GM23248 (cell line): ENCODE data around the gene CAPN6. TPM values are rescaled to one million over a fixed set of nuclear protein-coding genes. Genes with fewer than 3 reads are reported as not detected.

Experiments
- DNase-seq: peaks from one replicate; pipeline ENCODE4 v3.0.0-alpha.2; 2015
- H2AFZ ChIP-seq: fragments of 200-600 bp; sonication (generic); 2 replicates; pipeline ENCODE4 v1.6.1; 2016; ENCODE audit warnings: antibody characterized with exemption
- H3F3A ChIP-seq: fragments of 200-600 bp; sonication (generic); 2 replicates; pipeline ENCODE4 v1.6.1; 2016; ENCODE audit warnings: mild to moderate bottlenecking, antibody characterized with exemption, mixed run types; ENCODE audit not compliant: insufficient read depth
- H3K27ac ChIP-seq: fragments of 200-600 bp; sonication (generic); 2 replicates; pipeline ENCODE4 v1.5.1; 2016; ENCODE audit warnings: mild to moderate bottlenecking
- H3K27me3 ChIP-seq: fragments of 200-600 bp; sonication (generic); replicated peaks from 2 replicates; pipeline ENCODE4 v1.6.1; 2016; ENCODE audit warnings: mild to moderate bottlenecking; ENCODE audit not compliant: insufficient read depth
- H3K36me3 ChIP-seq: fragments of 200-600 bp; sonication (generic); 2 replicates; pipeline ENCODE4 v1.6.1; 2016; ENCODE audit warnings: low read depth, mild to moderate bottlenecking
- H3K4me1 ChIP-seq: fragments of 200-600 bp; sonication (generic); 2 replicates; pipeline ENCODE4 v1.6.1; 2016; ENCODE audit warnings: mild to moderate bottlenecking; ENCODE audit not compliant: insufficient read depth
- H3K4me2 ChIP-seq: fragments of 200-600 bp; sonication (generic); one replicate; pipeline ENCODE4 v1.6.1; 2016; ENCODE audit warnings: mild to moderate bottlenecking; ENCODE audit not compliant: unreplicated experiment
- H3K4me3 ChIP-seq: fragments of 200-600 bp; sonication (generic); 2 replicates; pipeline ENCODE4 v1.5.1; 2016; ENCODE audit warnings: mild to moderate bottlenecking
- H3K79me2 ChIP-seq: fragments of 200-600 bp; sonication (generic); 2 replicates; pipeline ENCODE4 v1.6.1; 2016; ENCODE audit warnings: mild to moderate bottlenecking; ENCODE audit not compliant: insufficient read depth
- H3K9ac ChIP-seq: fragments of 200-600 bp; sonication (generic); 2 replicates; pipeline ENCODE4 v1.6.1; 2016; ENCODE audit warnings: mild to moderate bottlenecking
- H3K9me2 ChIP-seq: fragments of 200-600 bp; sonication (generic); 2 replicates; pipeline ENCODE4 v1.6.1; 2016; ENCODE audit warnings: mixed run types, mild to moderate bottlenecking, moderate library complexity; ENCODE audit not compliant: insufficient read depth
- H3K9me3 ChIP-seq: fragments of 200-600 bp; sonication (generic); one replicate; pipeline ENCODE4 v1.6.1; 2017; ENCODE audit warnings: low read depth
- H4K20me1 ChIP-seq: fragments of 200-600 bp; sonication (generic); 2 replicates; pipeline ENCODE4 v1.6.0; 2016; ENCODE audit not compliant: insufficient read depth
- EZH2 ChIP-seq: fragments of 200-600 bp; sonication (generic); IDR thresholded peaks from 2 replicates; pipeline ENCODE4 v1.6.1; 2018; ENCODE audit warnings: antibody characterized with exemption, mild to moderate bottlenecking; ENCODE audit not compliant: insufficient read depth, poor library complexity, severe bottlenecking
- EZH2phosphoT487 ChIP-seq: fragments of 200-600 bp; sonication (generic); IDR thresholded peaks from 2 replicates; pipeline ENCODE4 v1.6.1; 2018; ENCODE audit warnings: antibody characterized with exemption, moderate library complexity, mild to moderate bottlenecking, low read depth; ENCODE audit not compliant: insufficient read depth
- WGBS, 2 experiments: methylation state at CpG; one replicate each; pipeline ENCODE4 v1.1.6; 2015 to 2017; ENCODE audit warnings: low lambda C conversion rate in 2 of 2, low coverage in 1 of 2; ENCODE audit errors: missing lambda C conversion rate in 2 of 2; 5-methylcytosine and 5-hydroxymethylcytosine counted together
- in situ Hi-C: fragments of 300-500 bp; cut with MboI; formaldehyde crosslinking; loops from 2 replicates; pipeline ENCODE4 v1.15.0; 2020
- polyA plus RNA-seq: library from polyadenylated mRNA; unstranded; fragments of >200 nt; fragmentation: Nextera tagmentation; extraction: Ambion mirVana; gene quantifications from 2 replicates; pipeline ENCODE4 v1.2.1, GENCODE V29; 2016
- total RNA-seq: library from RNA; depleted of rRNA; stranded (reverse); fragments of >200 nt; shearing (Covaris generic); gene quantifications from 2 replicates; pipeline ENCODE4 v1.2.3, GENCODE V29; 2014

Gene CAPN6
- total and polyA plus RNA-seq, 2 experiments from 2014 or later, result not detected

DNA sequence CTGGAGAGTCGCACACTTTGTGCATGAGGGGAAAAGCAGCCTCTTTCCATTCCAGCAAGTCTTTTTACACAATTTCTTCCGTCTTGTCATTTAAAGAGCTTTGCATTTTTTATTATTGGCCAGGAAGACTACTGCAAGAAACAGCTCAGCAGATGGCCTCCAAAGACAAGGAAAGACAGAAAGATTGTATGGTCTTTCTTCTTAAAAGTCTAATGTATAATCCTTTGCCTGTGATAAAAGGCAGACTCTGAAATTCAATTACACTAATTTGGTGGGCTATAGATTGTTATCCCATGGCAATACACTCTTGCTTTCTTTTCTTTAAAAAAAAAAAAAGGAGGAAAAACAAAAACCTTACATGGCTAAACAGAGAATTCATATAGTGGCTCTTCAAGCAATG, 5.9 kb downstream of the CAPN6 start:
- Histone ChIP-seq H3K27me3 (no peaks in the 10 kb centered on the region), H3K9me2 (no peaks in the 10 kb centered on the region)
- in situ Hi-C loops, result no loop called here

DNA sequence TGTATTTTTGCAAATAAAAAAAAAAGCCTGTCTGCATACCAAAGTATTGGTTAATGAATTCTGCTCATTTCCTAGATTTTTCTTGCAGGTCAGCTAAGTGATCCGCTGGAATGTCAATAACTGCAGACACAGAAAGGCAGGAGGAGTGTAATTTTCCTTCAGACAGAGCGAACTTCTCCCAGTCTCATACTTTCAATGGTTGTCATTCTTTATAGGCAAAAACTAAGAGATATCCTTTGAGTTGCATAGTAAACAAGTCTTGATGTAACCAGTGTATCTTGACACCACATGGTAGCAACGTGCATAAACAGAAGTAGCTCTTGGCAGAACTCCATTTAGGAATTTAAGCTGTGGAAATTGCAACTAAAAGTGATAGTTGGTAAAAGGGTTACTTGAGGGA, 8.2 kb downstream of the CAPN6 start:
- H3K4me1 ChIP-seq, result no peaks in the 10 kb centered on the region
- in situ Hi-C loops, result no loop called here
- DNase-seq, result no peak
- no peak overlapping the region for H3K4me3 ChIP-seq
- no peaks in the 10 kb centered on the region for H3F3A ChIP-seq
- H3K9me3 ChIP-seq, result no peaks in the 10 kb centered on the region
- H3K9me2 ChIP-seq, result no peaks in the 10 kb centered on the region
- H3K36me3 ChIP-seq, result no peaks in the 10 kb centered on the region
- TF ChIP-seq EZH2, result no peak
- no peak for TF ChIP-seq EZH2phosphoT487
- H3K9ac ChIP-seq, result no peak overlapping the region
- no peak overlapping the region for H3K27ac ChIP-seq
- no peak overlapping the region for H2AFZ ChIP-seq
- no peaks in the 10 kb centered on the region for H3K27me3 ChIP-seq
- H4K20me1 ChIP-seq, result no peaks in the 10 kb centered on the region
- WGBS, 2 experiments, result 13 to 15% methylated on average over 3 of the region's 3 CpGs
- no peaks in the 10 kb centered on the region for H3K79me2 ChIP-seq
- no peak overlapping the region for H3K4me2 ChIP-seq

More for the DNA sequence above, 5.9 kb downstream of the CAPN6 start:
- no peak overlapping the region for H3K4me3 ChIP-seq
- H3K9me3 ChIP-seq, result no peaks in the 10 kb centered on the region
- H3K4me2 ChIP-seq, result no peak overlapping the region
- no peaks in the 10 kb centered on the region for H4K20me1 ChIP-seq
- no peaks in the 10 kb centered on the region for H3K79me2 ChIP-seq
- no peak overlapping the region for H3K9ac ChIP-seq
- TF ChIP-seq EZH2 (no peak), EZH2phosphoT487 (no peak)
- no peak overlapping the region for H2AFZ ChIP-seq
- DNase-seq, result no peak
- no peaks in the 10 kb centered on the region for H3K4me1 ChIP-seq
- 18 to 22% methylated on average over 2 of the region's 2 CpGs for WGBS, 2 experiments
- H3F3A ChIP-seq, result no peaks in the 10 kb centered on the region
- H3K27ac ChIP-seq, result no peak overlapping the region
- H3K36me3 ChIP-seq, result no peaks in the 10 kb centered on the region

DNA sequence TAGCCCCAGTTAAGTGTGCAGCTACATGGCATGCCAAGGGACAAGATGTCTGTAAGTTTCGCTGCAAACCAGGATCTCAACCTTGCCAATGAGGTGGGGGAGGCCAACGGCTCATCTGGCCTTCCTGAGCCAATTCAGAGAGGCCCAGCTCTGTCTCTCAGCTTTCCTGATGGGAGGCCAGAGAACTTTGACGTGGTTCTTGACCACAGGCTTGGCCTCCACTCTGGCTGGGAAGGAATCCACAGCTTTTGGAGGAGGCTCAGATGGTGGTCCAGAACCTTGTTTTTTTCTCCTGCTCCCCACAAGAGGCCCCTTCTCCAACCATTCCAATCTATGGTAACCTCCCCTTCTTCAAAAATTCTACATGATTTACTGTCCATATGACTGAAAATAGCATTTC, 9.8 kb downstream of the CAPN6 start:
- WGBS, 2 experiments, result 33 to 55% methylated on average over 2 to 3 of the region's 3 CpGs
- H2AFZ ChIP-seq, result no peak overlapping the region
- no peaks in the 10 kb centered on the region for H3K79me2 ChIP-seq
- H3K27ac ChIP-seq, result no peak overlapping the region
- TF ChIP-seq EZH2 (no peak), EZH2phosphoT487 (no peak)
- H3K9me3 ChIP-seq, result no peaks in the 10 kb centered on the region
- H3F3A ChIP-seq, result no peaks in the 10 kb centered on the region
- no peaks in the 10 kb centered on the region for H3K27me3 ChIP-seq
- H4K20me1 ChIP-seq, result no peaks in the 10 kb centered on the region
- H3K36me3 ChIP-seq, result no peaks in the 10 kb centered on the region
- DNase-seq, result no peak
- no peaks in the 10 kb centered on the region for H3K4me1 ChIP-seq
- no peak overlapping the region for H3K4me2 ChIP-seq
- H3K4me3 ChIP-seq, result no peak overlapping the region
- H3K9me2 ChIP-seq, result no peaks in the 10 kb centered on the region
- in situ Hi-C loops, result no loop called here
- H3K9ac ChIP-seq, result no peak overlapping the region

DNA sequence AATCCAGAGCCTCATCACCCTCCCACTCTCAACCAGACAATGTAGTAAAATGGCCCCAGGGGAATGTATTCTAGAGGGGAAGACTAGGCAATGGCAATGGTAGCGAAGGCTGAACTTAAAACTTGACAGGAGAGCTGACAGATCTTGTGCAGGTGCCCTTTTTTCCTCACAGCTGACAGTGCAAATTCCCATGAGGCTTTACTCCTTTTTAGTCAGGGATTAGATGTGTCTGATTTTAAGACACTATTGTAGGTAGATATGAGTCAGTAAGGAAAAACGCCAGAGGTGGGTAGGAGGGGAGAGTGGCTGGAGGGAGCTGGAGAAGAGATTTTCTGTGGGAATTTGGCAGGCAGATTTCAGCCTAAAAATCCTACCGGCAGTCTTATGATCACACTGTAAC, 10.7 kb downstream of the CAPN6 start:
- DNase-seq, result no peak
- no peak overlapping the region for H3K4me3 ChIP-seq
- H3K9me3 ChIP-seq, result no peaks in the 10 kb centered on the region
- no peaks in the 10 kb centered on the region for H3K36me3 ChIP-seq
- H2AFZ ChIP-seq, result no peak overlapping the region
- TF ChIP-seq EZH2 (no peak), EZH2phosphoT487 (no peak)
- no peaks in the 10 kb centered on the region for H3F3A ChIP-seq
- no peaks in the 10 kb centered on the region for H3K9me2 ChIP-seq
- no peaks in the 10 kb centered on the region for H3K4me1 ChIP-seq
- 41 to 42% methylated on average over 3 of the region's 3 CpGs for WGBS, 2 experiments
- no peak overlapping the region for H3K27ac ChIP-seq
- no peaks in the 10 kb centered on the region for H3K79me2 ChIP-seq
- no peak overlapping the region for H3K9ac ChIP-seq
- H3K4me2 ChIP-seq, result no peak overlapping the region
- H4K20me1 ChIP-seq, result no peaks in the 10 kb centered on the region
- H3K27me3 ChIP-seq, result no peaks in the 10 kb centered on the region
- in situ Hi-C loops, result no loop called here

DNA sequence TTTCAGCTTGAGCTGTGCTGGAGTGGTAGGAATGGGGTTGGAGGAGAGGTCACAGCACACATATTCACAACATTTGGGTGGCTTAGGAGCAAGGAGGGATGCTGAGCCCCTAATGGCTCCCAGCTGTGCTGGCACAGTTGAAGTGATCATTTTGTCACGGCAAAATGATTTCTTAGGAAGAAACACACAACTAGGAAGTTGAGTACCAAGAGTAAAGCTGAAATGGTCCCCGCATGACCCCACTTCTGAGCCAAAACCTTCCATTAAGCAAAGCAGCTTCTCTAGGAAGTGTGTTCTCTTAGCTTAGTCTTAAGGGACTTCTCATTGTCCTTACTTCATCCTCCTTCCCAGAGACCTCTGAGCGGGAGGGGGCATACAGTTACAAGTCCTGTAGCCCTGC, 12.6 kb downstream of the CAPN6 start:
- Histone ChIP-seq H3K9me2 (no peaks in the 10 kb centered on the region), H3F3A (no peaks in the 10 kb centered on the region), H3K27me3 (no peaks in the 10 kb centered on the region), H3K9ac (no peak overlapping the region), H3K4me2 (no peak overlapping the region), H2AFZ (no peak overlapping the region), H3K79me2 (no peaks in the 10 kb centered on the region), H4K20me1 (no peaks in the 10 kb centered on the region), H3K9me3 (no peaks in the 10 kb centered on the region), H3K4me1 (no peaks in the 10 kb centered on the region), H3K36me3 (no peaks in the 10 kb centered on the region), H3K27ac (no peak overlapping the region), H3K4me3 (no peak overlapping the region)
- WGBS, 2 experiments, result 0% methylated on average over 1 to 3 of the region's 3 CpGs
- no peak for DNase-seq
- in situ Hi-C loops, result no loop called here
- TF ChIP-seq EZH2 (no peak), EZH2phosphoT487 (no peak)
